HepG2 (cell line): ENCODE measurements around the gene MEF2B. TPM values are rescaled to one million over a fixed set of nuclear protein-coding genes. Genes with fewer than 3 reads are reported as not detected.

Experiments
- ATAC-seq: fragments of 200-7000 bp; cut with Tn5 transposase; 3 replicates; pipeline ENCODE4 v1.9.1; 2020; ENCODE audit warnings: mild to moderate bottlenecking, moderate library complexity
- BruUV-seq: library from RNA; stranded (reverse); fragments of 400-500 nt; replicated peaks from 2 replicates; lab custom pipeline; 2021; lab: Mats Ljungman, UMichigan
- CTCF ChIA-PET: fragments of 300-600 bp; formaldehyde crosslinking; extraction: SDS; loops from one replicate; lab custom pipeline; 2021; ENCODE audit warnings: low total read pairs, inconsistent platforms, low intra/inter-chr PET ratio; lab: Yijun Ruan, JAX
- POLR2A ChIA-PET: fragments of 350-600 bp; sonication (Branson Sonifier 250); formaldehyde crosslinking; loops from one replicate; lab custom pipeline; 2020; ENCODE audit warnings: antibody characterized with exemption, inconsistent platforms; lab: Yijun Ruan, JAX
- DNase-seq: peaks from one replicate; pipeline ENCODE4 v3.0.0-alpha.2; 2015; ENCODE audit warnings: low spot score
- FAIRE-seq: peaks from 3 replicates; lab custom pipeline; 2011; peaks lifted over from hg19 to GRCh38; lab: Jason Lieb, UNC
- H2AFZ ChIP-seq: one replicate; pipeline ENCODE4 v1.6.1; 2011; ENCODE audit warnings: low read length, inconsistent platforms
- H3K27ac ChIP-seq: fragments of 300-600 bp; 3 replicates; pipeline ENCODE4 v1.8.0; 2011; ENCODE audit warnings: mixed run types, mild to moderate bottlenecking, mixed read lengths, low read length, inconsistent platforms; ENCODE audit not compliant: insufficient read depth; ENCODE audit errors: extremely low read length
- H3K27me3 ChIP-seq, 2 experiments: fragments of 200-600 bp in 1 of 2; 2 replicates in 1 of 2; 3 replicates in 1 of 2; pipeline versions ENCODE4 v1.6.0 to v1.8.0; 2011; ENCODE audit warnings: low read length in 2 of 2, mild to moderate bottlenecking in 2 of 2, moderate library complexity in 2 of 2, inconsistent platforms in 1 of 2; ENCODE audit not compliant: insufficient read depth in 2 of 2, control insufficient read depth in 1 of 2
- H3K36me3 ChIP-seq, 2 experiments: fragments of 200-600 bp in 1 of 2; replicated peaks in 1 of 2; 2 replicates in 1 of 2; 3 replicates in 1 of 2; pipeline versions ENCODE4 v1.5.1 to v1.8.0; 2011; ENCODE audit warnings: low read length in 2 of 2, inconsistent platforms in 1 of 2; ENCODE audit not compliant: insufficient read depth in 2 of 2, control insufficient read depth in 1 of 2
- H3K4me1 ChIP-seq: 2 replicates; pipeline ENCODE4 v1.5.1; 2012; ENCODE audit warnings: low read length, inconsistent platforms; ENCODE audit not compliant: insufficient read depth
- H3K4me2 ChIP-seq: 2 replicates; pipeline ENCODE4 v1.6.0; 2011; ENCODE audit warnings: low read depth, low read length, inconsistent platforms
- H3K4me3 ChIP-seq, 3 experiments: fragments of 200-600 bp in 1 of 3; sonication (generic), shearing (Covaris generic) in 1 of 3; replicated peaks in 1 of 3; 2 replicates each; pipeline ENCODE4 v1.5.1; 2011 to 2016; ENCODE audit warnings: low read length in 3 of 3, inconsistent platforms in 2 of 3, low read depth in 2 of 3, mild to moderate bottlenecking in 2 of 3, control low read depth in 1 of 3, mixed read lengths in 1 of 3; ENCODE audit not compliant: insufficient read depth in 1 of 3
- H3K79me2 ChIP-seq: one replicate; pipeline ENCODE4 v1.6.1; 2011; ENCODE audit warnings: low read length, inconsistent platforms; ENCODE audit not compliant: insufficient read depth
- H3K9ac ChIP-seq: 2 replicates; pipeline ENCODE4 v1.6.0; 2011; ENCODE audit warnings: mild to moderate bottlenecking, low read depth, low read length, inconsistent platforms; ENCODE audit not compliant: insufficient read depth
- H3K9me3 ChIP-seq: 2 replicates; pipeline ENCODE4 v1.5.1; 2012; ENCODE audit warnings: mild to moderate bottlenecking, low read length
- H4K20me1 ChIP-seq: 2 replicates; pipeline ENCODE4 v1.6.0; 2011; ENCODE audit warnings: inconsistent platforms, mild to moderate bottlenecking, low read length, moderate library complexity; ENCODE audit not compliant: insufficient read depth
- ARNT ChIP-seq: fragments of 450-650 bp; IDR thresholded peaks from 2 replicates; pipeline ENCODE4 v1.6.1; 2017
- EHMT2 ChIP-seq: fragments of 200-600 bp; sonication (generic); IDR thresholded peaks from 2 replicates; pipeline ENCODE4 v1.7.0; 2017; ENCODE audit warnings: antibody characterized with exemption, low read depth, low read length, borderline replicate concordance
- HDAC2 ChIP-seq: sonication (generic); formaldehyde crosslinking; IDR thresholded peaks from 2 replicates; pipeline ENCODE4 v1.4.0; 2020; ENCODE audit warnings: missing genetic modification reagents
- KAT7 ChIP-seq: IDR thresholded peaks from 2 replicates; pipeline ENCODE4 v1.6.1; 2018; ENCODE audit warnings: borderline replicate concordance, missing compliant biosample characterization
- MAFF ChIP-seq: IDR thresholded peaks from 2 replicates; pipeline ENCODE4 v1.6.1; 2011; ENCODE audit warnings: low read depth, low read length, improper control_type of control experiment
- MZF1 ChIP-seq: sonication (generic); formaldehyde crosslinking; IDR thresholded peaks from 2 replicates; pipeline ENCODE4 v1.8.1; 2023; ENCODE audit warnings: mild to moderate bottlenecking, missing genetic modification reagents, borderline replicate concordance
- NFYB ChIP-seq: sonication (generic); formaldehyde crosslinking; IDR thresholded peaks from 2 replicates; pipeline ENCODE4 v1.4.0; 2020; ENCODE audit warnings: missing genetic modification reagents
- TAF15 ChIP-seq: fragments of 200-400 bp; formaldehyde crosslinking; IDR thresholded peaks from one replicate; pipeline ENCODE4 v1.6.1; 2018; ENCODE audit warnings: mild to moderate bottlenecking, low read depth, low read length; ENCODE audit not compliant: poor library complexity, severe bottlenecking
- ZFP36L2 ChIP-seq: sonication (generic); formaldehyde crosslinking; IDR thresholded peaks from 2 replicates; pipeline ENCODE4 v1.4.0; 2020; ENCODE audit warnings: missing genetic modification reagents
- ZFP62 ChIP-seq: sonication (generic); formaldehyde crosslinking; IDR thresholded peaks from 2 replicates; pipeline ENCODE4 v1.4.0; 2020; ENCODE audit warnings: missing genetic modification reagents
- ZNF224 ChIP-seq: sonication (generic); formaldehyde crosslinking; IDR thresholded peaks from 2 replicates; pipeline ENCODE4 v1.5.0; 2020; ENCODE audit warnings: mild to moderate bottlenecking, missing genetic modification reagents
- ZNF367 ChIP-seq: sonication (generic); formaldehyde crosslinking; IDR thresholded peaks from 2 replicates; pipeline ENCODE4 v1.4.0; 2020; ENCODE audit warnings: missing genetic modification reagents, borderline replicate concordance
- ZNF510 ChIP-seq: sonication (generic); formaldehyde crosslinking; IDR thresholded peaks from 2 replicates; pipeline ENCODE4 v1.4.0; 2020; ENCODE audit warnings: low read depth, mild to moderate bottlenecking, missing genetic modification reagents
- ZNF724P ChIP-seq: sonication (generic); formaldehyde crosslinking; IDR thresholded peaks from 2 replicates; pipeline ENCODE4 v1.8.0; 2022; ENCODE audit warnings: missing genetic modification reagents, borderline replicate concordance
- ZSCAN22 ChIP-seq: sonication (generic); formaldehyde crosslinking; IDR thresholded peaks from 2 replicates; pipeline ENCODE4 v1.4.0; 2020; ENCODE audit warnings: mild to moderate bottlenecking, missing genetic modification reagents
- WGBS: methylation state at CpG from one replicate; pipeline ENCODE4 v1.1.6; 2017; ENCODE audit warnings: low lambda C conversion rate; 5-methylcytosine and 5-hydroxymethylcytosine counted together
- in situ Hi-C: cut with HindIII; loops from 2 replicates; pipeline ENCODE4 v1.10.0; 2017; ENCODE audit warnings: low pct_unique_long_range_greater_than_20kb; ENCODE audit not compliant: extremely low pct_ligation_motif_present
- intact Hi-C: fragments of 100-400 bp; cut with micrococcal nuclease; formaldehyde crosslinking; loops from one replicate; pipeline ENCODE4 v1.10.0; 2022; ENCODE audit not compliant: unreplicated experiment
- polyA plus RNA-seq, 8 experiments: library from polyadenylated mRNA; depleted of rRNA in 3 of 8; stranded (reverse) in 7 of 8; unstranded in 1 of 8; fragments of >200 nt; fragmentation: Illumina TruSeq in 4 of 8; extraction: Trizol in 4 of 8; gene quantifications; 2 replicates each; pipeline versions ENCODE4 v1.2.1 to v1.2.3, GENCODE V29; 2011 to 2016; ENCODE audit warnings: low read depth in 4 of 8, missing spikeins in 1 of 8, mixed read lengths in 1 of 8; ENCODE audit not compliant: insufficient read depth in 1 of 8
- total RNA-seq, 5 experiments: library from RNA; depleted of rRNA; stranded (reverse); fragments of >200 nt; fragmentation: Illumina TruSeq; extraction: Trizol; gene quantifications; 2 replicates each; pipeline ENCODE4 v1.2.3, GENCODE V29; 2016; ENCODE audit warnings: low read depth in 1 of 5
- TF ChIP-seq, protein P1 (sequence below): IDR thresholded peaks from 2 replicates; pipeline ENCODE4 v1.6.1; 2012; ENCODE audit warnings: inconsistent platforms
- TF ChIP-seq, protein P2 (sequence below): sonication (generic); formaldehyde crosslinking; IDR thresholded peaks from 2 replicates; pipeline ENCODE4 v1.9.0; 2021; ENCODE audit warnings: mild to moderate bottlenecking, missing genetic modification reagents

The MEF2B gene
- total and polyA plus RNA-seq, 2 of the 13 experiments (the other 11 are each of a cell fraction or from before 2014, with no cell fraction given): 1.2 to 1.7 TPM

DNA sequence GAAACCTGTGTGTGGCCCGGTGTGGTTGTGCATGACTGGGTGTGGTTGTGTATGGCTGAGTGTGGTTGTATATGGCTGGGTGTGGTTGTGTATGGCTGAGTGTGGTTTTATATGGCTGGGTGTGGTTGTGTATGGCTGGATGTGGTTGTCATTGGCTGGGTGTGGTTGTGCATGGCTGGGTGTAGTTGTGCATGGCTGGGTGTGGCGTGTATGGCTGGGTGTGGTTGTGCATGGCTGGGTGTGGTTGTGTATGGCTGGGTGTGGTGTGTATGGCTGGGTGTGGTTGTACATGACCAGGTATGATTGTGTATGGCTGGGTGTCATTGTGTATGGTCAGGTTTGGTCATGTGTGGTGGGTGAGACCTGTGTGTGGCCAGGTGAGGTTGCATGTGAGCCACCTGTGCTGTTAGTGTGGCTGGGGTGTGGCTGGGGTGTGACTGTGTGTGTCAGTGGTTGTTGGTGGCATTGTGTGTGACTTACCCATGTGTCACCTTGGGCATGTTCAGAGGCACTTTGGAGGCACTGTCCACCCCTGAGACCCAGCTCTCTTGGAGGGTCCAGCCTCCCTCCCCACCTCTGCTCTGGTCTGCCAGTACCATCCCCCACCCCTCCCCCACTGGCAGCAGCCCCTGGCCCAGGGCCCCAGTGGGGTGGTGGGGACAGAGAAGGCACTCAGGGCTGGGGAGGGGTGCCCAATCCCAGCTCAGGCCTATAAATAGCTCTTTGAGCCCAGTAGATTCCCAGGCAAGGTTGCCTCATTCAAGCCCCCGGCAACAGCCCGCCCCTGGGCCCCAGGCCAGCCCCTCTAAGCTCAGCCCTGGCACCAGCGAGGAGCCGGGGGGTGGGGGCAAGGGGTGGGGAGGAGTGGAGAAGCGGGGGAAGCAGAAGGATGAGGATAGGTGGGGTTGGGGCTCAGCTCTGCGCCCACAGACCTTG lies 37.8 kb upstream of the MEF2B start:
- WGBS: 26% methylated on average over 8 of the region's 8 CpGs
- no peaks in the 10 kb centered on the region for H4K20me1 ChIP-seq
- no peak overlapping the region for H3K4me3 ChIP-seq
- H3K4me1 ChIP-seq: no peaks in the 10 kb centered on the region
- intact Hi-C loops (no loop called here), in situ Hi-C loops (no loop called here)
- H3K79me2 ChIP-seq: peaks cover 3% of the 10 kb centered on the region
- no TSS peak for BruUV-seq
- peaks cover 5 to 23% of the 10 kb centered on the region in 2 experiments; a peak in 3 of 5 replicates for H3K27me3 ChIP-seq
- no peak overlapping the region for H3K9ac ChIP-seq
- ATAC-seq (no peak), FAIRE-seq (no peak)
- no peak overlapping the region for H2AFZ ChIP-seq
- POLR2A ChIA-PET: no interaction called here
- CTCF ChIA-PET: no interaction called here
- no peaks in the 10 kb centered on the region for H3K36me3 ChIP-seq
- no peak for TF ChIP-seq MZF1
- TF ChIP-seq, protein P1, sequence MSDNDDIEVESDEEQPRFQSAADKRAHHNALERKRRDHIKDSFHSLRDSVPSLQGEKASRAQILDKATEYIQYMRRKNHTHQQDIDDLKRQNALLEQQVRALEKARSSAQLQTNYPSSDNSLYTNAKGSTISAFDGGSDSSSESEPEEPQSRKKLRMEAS: no peak
- TF ChIP-seq KAT7 (CRISPR knock-in tag): no peak
- TF ChIP-seq ZNF724P: no peak
- no peak for TF ChIP-seq ZNF510 (CRISPR knock-in tag)
- no peak for TF ChIP-seq EHMT2
- TF ChIP-seq ZFP62 (CRISPR knock-in tag): no peak
- TF ChIP-seq ZSCAN22 (CRISPR knock-in tag): no peak
- no peak for TF ChIP-seq HDAC2 (CRISPR knock-in tag)
- no peak for TF ChIP-seq ZFP36L2 (CRISPR knock-in tag)
- TF ChIP-seq MAFF: no peak
- TF ChIP-seq NFYB (CRISPR knock-in tag): no peak
- TF ChIP-seq ZNF367 (CRISPR knock-in tag): no peak
- TF ChIP-seq, protein P2, sequence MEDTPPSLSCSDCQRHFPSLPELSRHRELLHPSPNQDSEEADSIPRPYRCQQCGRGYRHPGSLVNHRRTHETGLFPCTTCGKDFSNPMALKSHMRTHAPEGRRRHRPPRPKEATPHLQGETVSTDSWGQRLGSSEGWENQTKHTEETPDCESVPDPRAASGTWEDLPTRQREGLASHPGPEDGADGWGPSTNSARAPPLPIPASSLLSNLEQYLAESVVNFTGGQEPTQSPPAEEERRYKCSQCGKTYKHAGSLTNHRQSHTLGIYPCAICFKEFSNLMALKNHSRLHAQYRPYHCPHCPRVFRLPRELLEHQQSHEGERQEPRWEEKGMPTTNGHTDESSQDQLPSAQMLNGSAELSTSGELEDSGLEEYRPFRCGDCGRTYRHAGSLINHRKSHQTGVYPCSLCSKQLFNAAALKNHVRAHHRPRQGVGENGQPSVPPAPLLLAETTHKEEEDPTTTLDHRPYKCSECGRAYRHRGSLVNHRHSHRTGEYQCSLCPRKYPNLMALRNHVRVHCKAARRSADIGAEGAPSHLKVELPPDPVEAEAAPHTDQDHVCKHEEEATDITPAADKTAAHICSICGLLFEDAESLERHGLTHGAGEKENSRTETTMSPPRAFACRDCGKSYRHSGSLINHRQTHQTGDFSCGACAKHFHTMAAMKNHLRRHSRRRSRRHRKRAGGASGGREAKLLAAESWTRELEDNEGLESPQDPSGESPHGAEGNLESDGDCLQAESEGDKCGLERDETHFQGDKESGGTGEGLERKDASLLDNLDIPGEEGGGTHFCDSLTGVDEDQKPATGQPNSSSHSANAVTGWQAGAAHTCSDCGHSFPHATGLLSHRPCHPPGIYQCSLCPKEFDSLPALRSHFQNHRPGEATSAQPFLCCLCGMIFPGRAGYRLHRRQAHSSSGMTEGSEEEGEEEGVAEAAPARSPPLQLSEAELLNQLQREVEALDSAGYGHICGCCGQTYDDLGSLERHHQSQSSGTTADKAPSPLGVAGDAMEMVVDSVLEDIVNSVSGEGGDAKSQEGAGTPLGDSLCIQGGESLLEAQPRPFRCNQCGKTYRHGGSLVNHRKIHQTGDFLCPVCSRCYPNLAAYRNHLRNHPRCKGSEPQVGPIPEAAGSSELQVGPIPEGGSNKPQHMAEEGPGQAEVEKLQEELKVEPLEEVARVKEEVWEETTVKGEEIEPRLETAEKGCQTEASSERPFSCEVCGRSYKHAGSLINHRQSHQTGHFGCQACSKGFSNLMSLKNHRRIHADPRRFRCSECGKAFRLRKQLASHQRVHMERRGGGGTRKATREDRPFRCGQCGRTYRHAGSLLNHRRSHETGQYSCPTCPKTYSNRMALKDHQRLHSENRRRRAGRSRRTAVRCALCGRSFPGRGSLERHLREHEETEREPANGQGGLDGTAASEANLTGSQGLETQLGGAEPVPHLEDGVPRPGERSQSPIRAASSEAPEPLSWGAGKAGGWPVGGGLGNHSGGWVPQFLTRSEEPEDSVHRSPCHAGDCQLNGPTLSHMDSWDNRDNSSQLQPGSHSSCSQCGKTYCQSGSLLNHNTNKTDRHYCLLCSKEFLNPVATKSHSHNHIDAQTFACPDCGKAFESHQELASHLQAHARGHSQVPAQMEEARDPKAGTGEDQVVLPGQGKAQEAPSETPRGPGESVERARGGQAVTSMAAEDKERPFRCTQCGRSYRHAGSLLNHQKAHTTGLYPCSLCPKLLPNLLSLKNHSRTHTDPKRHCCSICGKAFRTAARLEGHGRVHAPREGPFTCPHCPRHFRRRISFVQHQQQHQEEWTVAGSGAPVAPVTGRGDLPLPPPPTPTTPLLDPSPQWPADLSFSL: no peak
- no peak for TF ChIP-seq ARNT
- TF ChIP-seq TAF15: no peak
- TF ChIP-seq ZNF224 (CRISPR knock-in tag): no peak
- TF ChIP-seq, all 625 proteins: peak for 0
- DNase-seq: no peak
- Histone ChIP-seq H3K9me3 (no peaks in the 10 kb centered on the region), H3K4me2 (no peak overlapping the region), H3K27ac (no peak overlapping the region)
